ENCODE measurements around the gene EXOSC10. TPM values are rescaled to one million over a fixed set of nuclear protein-coding genes. Genes with fewer than 3 reads are reported as not detected.

Gene EXOSC10
- total and polyA plus RNA-seq, 10 donors: 27.5 to 66.3 (median 55.4) TPM

GRCh38 chr1:11134251-11134897, 34.7 kb upstream of the EXOSC10 start:
- H3K9me3 ChIP-seq: no peaks in the 10 kb centered on the region
- H3K27ac ChIP-seq: no peak overlapping the region
- TF ChIP-seq POLR2AphosphoS5 (IDR thresholded peaks at IDR 0.05): no peak
- TF ChIP-seq POLR2A (IDR thresholded peaks at IDR 0.05): no peak
- no peak for TF ChIP-seq CTCF (IDR thresholded peaks at IDR 0.05 in 8 of 11, conservative IDR thresholded peaks at IDR 0.05 in 3 of 11)
- H3K27me3 ChIP-seq (replicated peaks in 1 of 7): no peaks in the 10 kb centered on the region
- no peaks in the 10 kb centered on the region for H3K4me1 ChIP-seq
- WGBS, 5 donors: 65 to 85% (median 78%) methylated on average over 5 of the region's 5 CpGs
- DNase-seq: no peak
- H3K36me3 ChIP-seq: peaks cover 7 to 100% (median 84%) of the 10 kb centered on the region in 6 donors
- intact Hi-C loops (cut with DNase I; ENCODE audit: low total_unique reads): no loop called here
- no peak overlapping the region for H3K4me3 ChIP-seq

GRCh38 chr1:11132563-11133293, 33.1 kb upstream of the EXOSC10 start:
- Histone ChIP-seq H3K27ac (no peak overlapping the region), H3K27me3 (replicated peaks in 1 of 7) (no peaks in the 10 kb centered on the region), H3K4me3 (no peak overlapping the region), H3K36me3 (peaks cover 17 to 100% (median 86%) of the 10 kb centered on the region in 6 donors), H3K9me3 (no peaks in the 10 kb centered on the region), H3K4me1 (no peaks in the 10 kb centered on the region)
- intact Hi-C loops (cut with DNase I; ENCODE audit: low total_unique reads): no loop called here
- WGBS, 5 donors: 83 to 95% (median 90%) methylated on average over 3 to 8 of the region's 8 CpGs
- no peak for DNase-seq
- TF ChIP-seq POLR2A (IDR thresholded peaks at IDR 0.05): no peak
- no peak for TF ChIP-seq POLR2AphosphoS5 (IDR thresholded peaks at IDR 0.05)
- no peak for TF ChIP-seq CTCF (IDR thresholded peaks at IDR 0.05 in 8 of 11, conservative IDR thresholded peaks at IDR 0.05 in 3 of 11)

- Histone ChIP-seq H3K4me3 (no peak overlapping the region), H3K4me1 (no peaks in the 10 kb centered on the region), H3K27me3 (replicated peaks in 1 of 7) (no peaks in the 10 kb centered on the region), H3K9me3 (no peaks in the 10 kb centered on the region), H3K36me3 (peaks cover 17 to 100% (median 88%) of the 10 kb centered on the region in 6 donors), H3K27ac (no peak overlapping the region)
- DNase-seq: no peak
- TF ChIP-seq CTCF (IDR thresholded peaks at IDR 0.05 in 8 of 11, conservative IDR thresholded peaks at IDR 0.05 in 3 of 11): no peak
- no peak for TF ChIP-seq POLR2A (IDR thresholded peaks at IDR 0.05)
- TF ChIP-seq POLR2AphosphoS5 (IDR thresholded peaks at IDR 0.05): no peak
- WGBS, 5 donors: 68 to 86% (median 79%) methylated on average over 3 of the region's 3 CpGs
- intact Hi-C loops (cut with DNase I; ENCODE audit: low total_unique reads): no loop called here
Observed at GRCh38 chr1:11131816-11132215, 32.1 kb upstream of the EXOSC10 start.

GRCh38 chr1:11130406-11130805, 30.7 kb upstream of the EXOSC10 start:
- no peak for DNase-seq

More at GRCh38 chr1:11130406-11130805, 30.7 kb upstream of the EXOSC10 start:
- no peak overlapping the region for H3K4me3 ChIP-seq
- WGBS, 5 donors: 82 to 99% (median 98%) methylated on average over 15 to 17 of the region's 17 CpGs
- TF ChIP-seq CTCF (IDR thresholded peaks at IDR 0.05 in 8 of 11, conservative IDR thresholded peaks at IDR 0.05 in 3 of 11) (no peak), POLR2A (IDR thresholded peaks at IDR 0.05) (no peak), POLR2AphosphoS5 (IDR thresholded peaks at IDR 0.05) (peak in 1 of 3 donors; percentile 15)
- no peaks in the 10 kb centered on the region for H3K9me3 ChIP-seq
- no peaks in the 10 kb centered on the region for H3K4me1 ChIP-seq
- H3K27ac ChIP-seq: no peak overlapping the region
- H3K36me3 ChIP-seq: peaks cover 17 to 100% (median 94%) of the 10 kb centered on the region in 6 donors
- intact Hi-C loops (cut with DNase I; ENCODE audit: low total_unique reads): no loop called here
- no peaks in the 10 kb centered on the region for H3K27me3 ChIP-seq (replicated peaks in 1 of 7)

Data from spleen (tissue), 11 donors.